Sigmoid colon (tissue), 4 donors: ENCODE results near the gene NCSTN.

Source experiments
- CTCF ChIP-seq, 4 experiments: fragments of 450-650 bp in 3 of 4; fragments of 200-600 bp in 1 of 4; IDR thresholded peaks; one replicate each; pipeline ENCODE4 v1.5.1; 2016 to 2019; ENCODE audit warnings: antibody characterized with exemption in 4 of 4, mild to moderate bottlenecking in 3 of 4, moderate library complexity in 2 of 4
- EP300 ChIP-seq, 4 donors: sonication (generic); formaldehyde crosslinking; IDR thresholded peaks; one replicate each; pipeline ENCODE4 v1.6.1; 2017; ENCODE audit warnings: antibody characterized with exemption in 4 of 4
- POLR2A ChIP-seq, 2 donors: fragments of 450-650 bp; IDR thresholded peaks; one replicate each; pipeline ENCODE4 v1.6.1; 2016; ENCODE audit warnings: antibody characterized with exemption in 2 of 2, mild to moderate bottlenecking in 2 of 2, moderate library complexity in 2 of 2
- POLR2AphosphoS5 ChIP-seq, 4 donors: sonication (generic); formaldehyde crosslinking; IDR thresholded peaks; one replicate each; pipeline ENCODE4 v1.6.1; 2017; ENCODE audit warnings: antibody characterized with exemption in 4 of 4

- no peak for TF ChIP-seq CTCF (IDR thresholded peaks at IDR 0.05)
- no peak for TF ChIP-seq POLR2A (IDR thresholded peaks at IDR 0.05)
- no peak for TF ChIP-seq POLR2AphosphoS5 (IDR thresholded peaks at IDR 0.05)
- TF ChIP-seq EP300 (IDR thresholded peaks at IDR 0.05) = no peak
Observed at GRCh38 chr1:160296036-160296435, 47.1 kb upstream of the NCSTN start.
